GM21717 (cell line): ENCODE measurements around the gene GPC5.

ENCODE experiments used
- ATAC-seq: cut with Tn5 transposase; IDR thresholded peaks from one replicate; pipeline ENCODE4 v1.9.1; 2021; ENCODE audit warnings: mild to moderate bottlenecking, moderate library complexity; ENCODE audit not compliant: unreplicated experiment

The GPC5 gene

DNA sequence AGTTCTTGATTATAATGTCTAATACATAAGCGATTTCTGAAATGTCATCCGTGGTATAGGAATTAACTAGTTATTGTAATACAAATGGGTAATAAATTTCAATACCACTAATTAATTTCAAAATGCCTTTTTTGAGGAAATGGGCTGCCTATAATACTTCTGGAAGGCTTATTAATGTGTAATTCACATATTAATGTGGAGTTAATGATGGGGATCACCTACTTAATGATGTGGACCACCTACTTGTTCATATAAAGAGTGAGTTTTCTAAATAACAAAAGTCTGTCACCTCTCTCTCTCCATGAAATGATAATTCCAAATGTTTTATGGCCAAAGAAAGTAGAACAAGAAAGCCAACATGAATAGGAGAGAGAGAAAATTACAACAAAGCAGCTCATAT is 914.4 kb downstream of the GPC5 start:
- ATAC-seq: no peak

DNA sequence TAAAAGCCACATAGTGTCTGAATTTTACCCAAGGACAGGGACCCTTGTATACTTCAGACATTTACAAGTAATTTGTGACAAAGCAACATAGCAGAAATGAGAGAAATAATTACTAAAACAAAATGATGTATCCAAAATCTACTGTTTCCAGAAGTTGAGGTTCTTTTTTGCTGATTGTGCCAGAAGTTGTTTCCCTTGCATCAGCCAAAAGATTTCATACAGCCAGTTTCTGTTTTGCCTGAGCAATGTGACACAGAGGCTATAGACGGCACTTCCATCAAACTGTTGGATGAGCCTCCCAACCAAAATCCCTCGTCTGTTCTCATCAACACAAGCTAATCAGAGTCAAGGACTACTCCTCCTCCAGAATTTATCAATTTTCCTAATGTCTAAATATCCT is 915.0 kb downstream of the GPC5 start:
- no peak for ATAC-seq

DNA sequence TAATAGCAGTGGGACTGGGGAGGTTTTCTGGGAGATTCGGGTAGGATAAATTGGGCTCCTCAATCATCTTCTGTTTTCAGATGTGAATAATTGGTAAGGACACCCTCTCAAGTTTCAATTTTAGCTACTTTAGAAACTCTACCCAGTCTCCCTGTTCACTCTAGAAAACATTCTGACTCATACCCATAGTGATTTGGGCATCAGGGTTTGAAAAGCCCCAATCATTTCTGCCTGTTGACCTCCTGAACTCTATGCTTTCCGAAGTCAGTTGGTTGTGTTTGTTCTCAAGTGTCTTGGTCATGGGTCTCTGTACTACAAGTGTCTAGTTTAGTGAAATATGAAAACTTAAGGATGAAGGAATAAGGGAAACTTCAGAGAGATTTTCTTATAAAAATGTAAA is 916.8 kb downstream of the GPC5 start:
- peak; percentile 86 for ATAC-seq

DNA sequence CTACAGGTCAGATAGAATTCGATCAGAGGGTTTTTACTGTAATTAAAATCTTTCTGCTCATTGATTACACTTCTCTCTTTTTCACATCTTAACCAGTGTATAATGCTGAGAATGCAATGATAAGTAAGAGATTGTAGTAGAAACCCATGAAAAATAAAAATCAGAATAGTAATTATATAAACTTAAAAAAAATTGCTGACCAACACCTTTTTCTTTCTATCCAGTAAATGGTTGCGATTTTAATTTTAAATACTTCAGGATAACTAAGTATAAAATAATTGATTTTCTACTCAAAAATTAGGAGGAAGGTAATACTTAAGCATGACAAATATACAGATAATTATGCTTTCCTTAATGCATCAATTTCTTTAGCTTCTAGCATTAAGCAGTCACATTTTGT is 917.6 kb downstream of the GPC5 start:
- ATAC-seq: no peak

DNA sequence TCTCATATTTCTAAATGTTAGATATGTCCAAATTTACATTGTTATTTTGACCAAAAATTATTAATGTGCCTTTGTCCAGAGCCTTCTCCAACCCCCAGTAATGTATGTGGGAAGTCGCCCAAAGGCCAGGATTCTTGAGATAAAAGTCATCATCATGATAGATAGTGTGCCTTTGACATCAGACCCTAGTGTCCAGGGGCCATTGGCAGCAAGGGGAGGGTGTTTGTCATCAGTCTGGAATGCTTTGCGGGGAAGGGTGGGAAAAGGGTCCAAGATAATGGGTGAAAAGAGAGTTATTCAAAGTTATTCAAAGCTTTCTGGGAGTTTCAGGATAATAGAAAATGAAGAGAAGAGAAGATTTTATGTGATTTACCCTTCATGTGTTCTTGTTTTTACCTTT is 918.6 kb downstream of the GPC5 start:
- no peak for ATAC-seq

DNA sequence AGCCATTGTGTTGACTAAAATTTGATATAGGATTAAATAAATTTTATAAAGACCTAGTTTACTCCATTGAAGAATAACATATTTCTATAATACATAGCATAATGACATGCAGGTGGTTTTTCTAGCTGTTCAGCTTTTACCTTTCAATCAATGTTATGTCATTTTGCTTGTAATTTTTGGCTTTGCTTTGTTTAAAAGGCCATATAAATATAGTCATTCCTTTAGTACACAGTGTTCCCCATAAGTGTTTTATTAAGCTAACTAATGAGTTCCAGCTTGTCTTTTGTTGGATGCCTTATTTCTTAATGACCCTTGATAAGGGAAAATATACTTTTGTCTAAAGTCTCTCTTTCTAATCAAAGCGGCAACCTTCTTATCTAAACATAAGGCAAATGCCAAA is 921.9 kb downstream of the GPC5 start:
- ATAC-seq: no peak

DNA sequence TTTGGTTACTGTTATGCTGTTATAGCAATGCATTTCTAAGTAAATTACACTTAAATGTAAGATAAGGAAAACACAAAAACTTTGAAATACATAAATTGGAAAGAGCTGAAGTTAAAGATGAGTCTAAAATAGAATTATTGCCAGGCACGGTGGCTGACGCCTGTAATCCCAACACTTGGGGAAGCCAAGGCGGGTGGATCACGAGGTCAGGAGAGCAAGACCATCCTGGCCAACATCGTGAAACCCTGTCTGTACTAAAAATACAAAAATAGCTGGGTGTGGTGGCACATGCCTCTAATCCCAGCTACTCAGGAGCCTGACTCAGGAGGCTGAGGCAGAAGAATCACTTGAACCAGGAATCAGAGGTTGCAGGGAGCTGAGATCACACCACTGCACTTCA is 922.8 kb downstream of the GPC5 start:
- no peak for ATAC-seq

DNA sequence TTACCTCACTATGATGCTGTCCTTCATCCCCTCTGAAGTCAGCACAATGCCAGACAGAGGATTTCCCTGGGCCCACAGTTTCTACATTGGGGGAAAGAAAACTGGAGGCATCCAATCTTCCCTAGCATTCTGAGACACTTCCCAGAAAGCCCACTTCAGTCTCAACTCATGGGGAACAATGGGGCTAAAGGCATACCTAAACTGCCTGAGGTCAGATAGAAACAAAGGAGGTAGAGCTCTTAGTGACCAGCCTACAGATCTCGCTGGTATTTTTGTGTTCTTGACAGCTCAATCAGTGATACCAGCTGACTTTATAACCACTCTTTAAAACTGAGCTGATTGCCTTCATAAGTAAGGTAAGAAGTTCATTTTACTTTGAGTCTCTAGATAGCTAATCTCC is 947.2 kb downstream of the GPC5 start:
- no peak for ATAC-seq

DNA sequence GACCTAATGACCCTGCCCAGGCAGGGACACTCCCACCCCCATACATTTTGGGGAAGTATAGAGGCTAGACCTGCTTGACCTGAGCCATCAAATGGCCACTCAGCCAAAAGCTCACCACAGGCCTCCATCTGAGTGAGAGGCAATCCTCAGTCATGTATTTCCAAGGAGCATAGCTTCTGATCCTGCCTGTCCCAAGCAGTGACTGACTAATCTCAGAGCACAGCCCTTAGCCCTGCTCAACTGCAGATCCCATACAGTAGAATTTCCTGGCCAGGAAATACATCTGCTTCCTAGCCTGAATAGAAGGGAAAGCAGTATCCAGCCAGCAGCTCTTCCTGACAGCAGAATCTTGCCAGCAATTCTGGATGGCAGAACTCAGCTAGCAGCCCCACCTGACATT is 947.6 kb downstream of the GPC5 start:
- ATAC-seq: no peak

DNA sequence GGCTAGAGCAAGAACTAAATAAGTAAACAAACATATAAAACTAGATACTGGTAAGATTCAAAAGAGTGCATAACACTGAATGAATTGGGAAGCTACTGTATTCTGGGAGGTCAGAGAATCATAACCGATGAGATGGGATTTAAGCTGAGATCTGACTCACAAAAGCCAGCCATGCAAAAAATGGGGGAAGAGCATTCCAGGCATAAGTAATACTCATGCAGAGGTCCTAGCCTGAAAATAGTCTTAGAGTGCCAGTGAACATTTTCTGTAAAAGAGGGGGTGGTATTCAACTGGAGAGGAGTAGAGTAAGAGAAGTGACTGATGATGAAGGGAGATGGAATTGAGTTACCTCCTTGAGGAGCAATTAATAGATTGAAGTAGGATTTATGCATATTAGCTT is 956.2 kb downstream of the GPC5 start:
- no peak for ATAC-seq

DNA sequence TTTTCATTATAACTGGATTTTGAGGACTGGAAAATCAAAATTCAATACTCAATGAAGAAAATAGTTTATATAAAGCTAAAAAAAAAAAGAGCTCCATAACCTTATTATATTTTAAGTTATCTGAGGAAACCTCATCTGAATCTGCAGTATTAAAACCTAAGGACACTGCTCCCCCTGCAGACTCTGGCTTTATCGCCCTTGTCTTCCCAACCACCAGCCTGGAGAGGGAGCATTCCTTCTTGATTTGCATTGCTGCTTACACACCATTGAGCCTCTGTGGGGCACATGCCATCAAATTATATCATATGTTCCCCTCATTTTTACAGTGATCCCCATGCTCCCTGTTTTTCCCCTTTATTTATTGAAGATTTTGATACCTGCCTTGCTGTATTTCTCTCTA is 956.8 kb downstream of the GPC5 start:
- ATAC-seq: no peak

DNA sequence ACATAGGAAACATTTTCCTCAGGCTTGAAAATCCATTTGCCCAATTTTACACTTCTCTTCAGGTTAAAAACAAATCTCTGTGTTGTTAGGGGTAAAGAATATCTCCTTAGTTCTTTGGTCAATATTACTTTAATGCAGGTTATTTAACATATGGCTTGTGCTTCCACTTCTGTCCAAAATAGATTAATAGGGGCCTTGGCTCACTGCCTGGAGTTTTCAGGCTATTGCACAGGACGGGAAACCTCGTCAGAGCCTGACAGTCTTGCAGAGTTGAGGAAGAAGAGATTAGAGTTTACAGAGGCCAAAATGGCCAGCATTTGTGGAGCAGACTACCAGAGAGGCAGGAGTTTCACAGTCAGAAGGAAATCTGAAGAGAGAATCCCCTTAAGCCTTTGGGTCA is 964.3 kb downstream of the GPC5 start:
- ATAC-seq: no peak

DNA sequence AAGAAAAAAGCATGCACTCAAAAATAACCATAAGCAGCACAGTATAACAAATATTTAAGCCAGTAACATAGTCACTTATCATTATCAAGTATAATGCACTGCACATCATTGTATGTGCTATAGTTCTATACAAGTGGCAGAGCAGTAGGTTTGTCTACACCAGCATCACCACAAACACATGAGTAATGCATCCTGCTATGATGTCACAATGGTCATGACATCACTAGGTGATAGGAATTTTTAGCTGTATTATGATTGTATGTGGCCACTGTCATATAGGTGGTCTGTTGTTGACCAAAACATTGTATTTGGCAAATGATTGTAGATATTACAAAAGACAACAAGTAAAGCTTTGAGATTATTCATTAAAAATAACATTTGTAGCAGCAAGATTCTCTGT is 967.5 kb downstream of the GPC5 start:
- ATAC-seq: no peak

DNA sequence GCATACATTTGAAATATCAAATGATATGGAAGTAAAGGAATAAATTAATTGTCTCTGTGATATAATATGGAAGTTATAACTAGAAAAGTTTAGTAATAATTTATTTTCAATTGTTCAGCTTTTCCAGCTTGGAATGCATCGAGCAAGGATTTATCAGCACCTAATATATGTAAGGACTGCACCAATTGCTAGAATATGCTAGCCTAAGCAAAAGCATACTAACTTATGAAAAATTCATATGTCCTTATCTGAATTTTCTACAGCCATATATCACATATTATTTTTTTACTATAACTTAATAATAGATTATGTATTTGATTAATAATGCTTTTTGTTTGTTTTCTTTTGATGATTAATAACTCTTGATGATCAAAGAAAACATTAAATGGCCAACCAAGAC is 979.0 kb downstream of the GPC5 start:
- no peak for ATAC-seq

DNA sequence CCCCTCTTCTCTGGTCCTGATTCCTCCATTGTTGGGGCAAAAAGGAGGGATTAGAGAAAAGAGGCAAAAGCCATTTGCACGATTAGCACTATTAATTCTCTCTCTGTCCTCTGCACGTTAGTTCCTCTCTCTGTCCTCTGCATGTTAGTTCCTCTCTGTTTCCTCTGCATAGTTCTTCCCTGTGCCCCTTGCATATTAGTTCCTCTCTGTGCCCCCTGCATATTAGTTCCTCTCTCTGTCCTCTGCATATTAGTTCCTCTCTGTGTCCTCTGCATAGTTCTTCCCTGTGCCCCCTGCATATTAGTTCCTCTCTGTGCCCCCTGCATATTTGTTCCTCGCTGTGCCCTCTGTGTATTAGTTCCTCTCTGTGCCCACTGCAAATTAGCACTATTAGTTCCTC is 981.0 kb downstream of the GPC5 start:
- ATAC-seq: no peak

DNA sequence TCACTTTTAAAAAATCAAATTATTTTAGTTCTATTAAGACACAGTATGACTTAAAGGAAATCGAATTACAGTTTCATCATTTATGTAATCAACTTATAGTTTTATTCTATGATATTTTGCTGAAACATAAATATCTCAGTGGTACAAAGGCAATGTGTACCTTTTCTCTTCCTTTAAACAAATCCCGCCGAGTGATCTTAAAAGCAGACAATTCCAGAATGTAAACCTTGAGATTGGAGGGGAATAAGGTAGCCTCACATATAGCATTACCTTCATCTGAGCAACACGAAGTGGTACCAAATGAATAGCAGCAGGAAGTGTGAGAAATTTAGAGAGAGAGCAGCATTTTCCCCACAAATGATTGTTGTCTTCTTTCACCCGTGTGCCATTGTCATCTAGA is 986.0 kb downstream of the GPC5 start:
- ATAC-seq: no peak

DNA sequence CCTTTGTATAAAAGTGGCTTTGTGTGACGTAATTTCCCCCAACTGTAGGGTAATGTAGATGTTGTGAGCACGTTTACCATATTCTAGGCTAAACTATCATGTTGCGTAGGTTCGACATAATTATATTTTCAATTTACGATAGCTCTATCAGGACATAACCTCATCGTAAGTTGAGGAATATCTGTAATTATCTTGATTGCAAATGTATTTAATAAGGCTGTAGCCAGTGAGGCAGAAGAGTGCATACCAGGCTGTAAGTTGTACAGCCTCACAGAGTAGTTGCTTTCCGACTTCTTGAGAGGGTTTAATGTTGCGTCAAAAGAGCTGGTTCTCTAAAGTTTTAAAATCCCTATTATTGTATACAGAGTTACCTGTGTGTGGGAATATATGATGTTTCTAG is 988.8 kb downstream of the GPC5 start:
- ATAC-seq: no peak

DNA sequence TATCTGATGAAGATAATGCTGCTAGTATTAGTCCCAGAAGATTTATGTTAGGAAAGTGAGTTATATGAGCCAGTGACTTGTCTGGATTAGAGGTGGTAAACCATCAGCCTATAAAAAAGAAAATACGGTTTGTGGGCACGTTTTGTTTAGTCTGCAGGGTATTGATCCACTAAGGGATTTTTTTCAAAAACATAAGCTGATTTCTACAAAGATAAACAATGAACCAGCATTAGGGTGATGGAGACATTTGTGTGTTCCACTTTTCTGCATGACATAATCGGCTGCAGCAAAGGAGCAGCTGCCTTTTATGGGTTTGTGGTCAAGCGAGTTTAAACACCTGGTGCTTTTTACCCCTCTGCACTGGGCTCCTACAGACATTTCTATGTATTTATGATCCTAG is 991.8 kb downstream of the GPC5 start:
- ATAC-seq: no peak

DNA sequence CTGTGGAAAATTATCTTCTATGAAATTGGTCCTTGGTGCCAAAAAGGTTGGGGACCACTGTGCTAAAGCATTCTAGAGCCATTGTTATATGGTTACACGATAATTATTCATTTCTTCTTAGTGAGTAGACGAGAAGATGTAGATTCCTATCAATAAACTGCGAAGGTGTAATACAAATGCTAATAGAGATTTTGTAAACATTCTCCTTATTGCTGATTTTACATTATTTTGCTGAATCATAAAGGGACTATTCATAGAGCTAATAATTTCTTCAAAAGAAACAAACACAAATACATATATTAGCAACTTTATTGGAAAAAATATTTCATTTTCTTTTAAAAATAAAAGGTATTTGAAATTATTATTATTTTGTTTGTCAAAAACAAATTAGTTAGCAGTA is 1005.2 kb downstream of the GPC5 start:
- ATAC-seq: no peak

DNA sequence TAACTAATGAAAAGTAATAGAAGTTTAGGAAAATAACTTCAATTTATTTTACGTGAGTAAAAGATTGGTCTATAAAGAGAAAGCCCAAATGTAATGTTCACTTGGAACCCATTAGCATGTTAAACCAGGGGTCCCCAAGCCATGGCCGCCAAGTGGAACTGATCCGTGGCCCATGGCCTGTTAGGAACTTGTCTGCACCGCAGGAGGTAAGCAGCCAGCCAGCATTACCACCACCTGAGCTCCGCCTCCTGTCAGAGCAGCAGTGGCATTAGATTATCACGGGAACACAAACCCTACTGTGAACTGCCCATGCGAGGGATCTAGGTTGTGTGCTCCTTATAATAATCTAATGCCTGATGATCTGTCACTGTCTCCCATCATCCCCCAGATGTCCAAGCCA is 1009.4 kb downstream of the GPC5 start:
- ATAC-seq: no peak

DNA sequence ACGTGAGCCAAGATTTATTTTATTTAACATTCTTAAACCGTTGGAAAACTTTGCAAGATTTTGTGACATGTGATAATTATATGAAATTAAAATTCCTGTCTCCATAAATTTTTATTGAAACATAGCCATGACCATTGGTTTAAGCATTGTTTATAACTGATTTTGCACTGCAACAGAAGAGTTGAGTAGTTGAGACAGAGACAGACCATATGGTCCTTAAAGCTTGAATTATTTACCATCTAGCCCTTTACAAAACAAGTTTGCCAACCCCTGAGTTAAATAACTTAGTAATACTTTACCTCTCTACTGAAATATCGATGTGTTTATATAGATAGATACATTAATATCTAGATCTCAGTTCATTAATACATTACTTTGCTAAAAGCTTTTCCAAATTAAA is 1014.1 kb downstream of the GPC5 start:
- ATAC-seq: no peak

DNA sequence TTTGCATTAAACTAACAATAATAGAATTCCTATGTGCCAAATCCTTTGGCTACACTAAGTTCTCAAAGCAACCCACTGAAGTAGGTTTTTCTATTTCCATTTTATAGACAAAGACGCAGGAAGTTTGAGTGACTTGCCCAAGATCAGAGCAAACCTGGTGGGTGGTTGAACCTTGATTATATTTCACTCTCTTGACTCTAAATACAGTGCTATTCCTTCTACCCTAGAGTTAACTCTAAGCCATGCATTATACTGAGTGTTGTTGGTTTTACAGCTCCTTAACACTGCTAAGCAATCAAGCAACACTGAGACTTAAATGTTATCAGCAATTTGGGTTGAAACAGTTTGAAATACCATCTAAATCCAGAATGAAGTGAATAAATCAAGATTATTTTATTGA is 1014.6 kb downstream of the GPC5 start:
- ATAC-seq: no peak

DNA sequence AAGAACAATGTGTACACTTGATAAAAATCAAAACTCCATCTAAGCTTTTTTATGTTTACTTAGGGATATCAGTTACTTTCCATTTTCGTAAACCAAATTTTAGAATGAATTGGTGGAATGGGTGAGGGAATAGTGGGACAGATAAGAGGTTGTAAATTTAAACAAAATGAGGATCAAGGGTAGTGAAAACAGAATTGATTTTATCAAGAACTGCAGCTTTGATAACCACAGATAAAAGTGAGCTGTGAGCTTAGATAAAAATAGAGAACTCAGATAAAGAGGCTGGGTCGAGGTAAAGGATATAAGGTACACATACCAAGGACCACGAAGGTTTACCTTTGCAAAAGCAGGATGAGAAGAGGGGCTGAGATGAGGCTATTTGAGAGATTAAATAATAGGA is 1015.0 kb downstream of the GPC5 start:
- no peak for ATAC-seq

DNA sequence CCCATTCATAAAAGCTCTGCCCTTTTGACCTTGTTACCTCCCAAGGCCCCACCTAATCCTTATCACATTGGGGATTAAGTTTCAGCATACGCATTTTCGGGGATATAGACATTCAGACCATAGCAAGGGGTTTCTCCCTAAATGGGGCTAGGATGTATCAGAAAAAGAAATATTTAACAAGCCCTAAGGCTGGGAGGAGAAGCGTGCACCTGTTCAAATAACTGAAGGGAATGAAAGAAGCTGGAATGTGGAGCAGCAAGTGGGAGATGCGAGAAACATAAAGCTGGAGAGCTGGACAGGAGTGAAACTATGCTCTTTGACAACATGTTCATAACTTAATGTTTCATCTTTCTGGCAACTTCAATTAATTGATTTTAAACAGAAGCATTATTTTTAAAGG is 1016.4 kb downstream of the GPC5 start:
- ATAC-seq: no peak
